GM19035 (cell line): ENCODE data around the gene RAB3C.
"Not testable (repeated sequence)": the region's sequence is repeated elsewhere in the genome, so short reads cannot be mapped to it uniquely, and the experiment has no call there.

ENCODE experiments used
- ATAC-seq: cut with Tn5 transposase; IDR thresholded peaks from one replicate; pipeline ENCODE4 v1.9.1; 2021; ENCODE audit not compliant: unreplicated experiment

Gene RAB3C

GRCh38 chr5:58600613-58601012 lies 17.7 kb downstream of the RAB3C start:
- ATAC-seq = not testable (repeated sequence)

GRCh38 chr5:58602889-58603288 lies 20.0 kb downstream of the RAB3C start:
- ATAC-seq = not testable (repeated sequence)

GRCh38 chr5:58606064-58606463 lies 23.2 kb downstream of the RAB3C start:
- no peak for ATAC-seq

GRCh38 chr5:58615972-58616371 lies 33.1 kb downstream of the RAB3C start:
- ATAC-seq = no peak

- ATAC-seq = no peak
Observed at GRCh38 chr5:58617241-58617640, 34.4 kb downstream of the RAB3C start.

- ATAC-seq = no peak
Observed at GRCh38 chr5:58620336-58620735, 37.5 kb downstream of the RAB3C start.

GRCh38 chr5:58622936-58623871 lies 40.3 kb downstream of the RAB3C start:
- no peak for ATAC-seq

GRCh38 chr5:58628626-58629025 lies 45.8 kb downstream of the RAB3C start:
- no peak for ATAC-seq

GRCh38 chr5:58629271-58630159 lies 46.6 kb downstream of the RAB3C start:
- no peak for ATAC-seq

GRCh38 chr5:58631895-58632294 lies 49.0 kb downstream of the RAB3C start:
- ATAC-seq = no peak

- ATAC-seq = no peak
Observed at GRCh38 chr5:58635416-58635815, 52.5 kb downstream of the RAB3C start.

GRCh38 chr5:58640011-58640410 lies 57.1 kb downstream of the RAB3C start:
- no peak for ATAC-seq

GRCh38 chr5:58641533-58641932 lies 58.7 kb downstream of the RAB3C start:
- ATAC-seq = no peak

GRCh38 chr5:58648846-58649245 lies 66.0 kb downstream of the RAB3C start:
- ATAC-seq = no peak

- no peak for ATAC-seq
Observed at GRCh38 chr5:58649716-58650115, 66.8 kb downstream of the RAB3C start.

- no peak for ATAC-seq
Observed at GRCh38 chr5:58653521-58653920, 70.6 kb downstream of the RAB3C start.

GRCh38 chr5:58666141-58666540 lies 83.3 kb downstream of the RAB3C start:
- no peak for ATAC-seq

- ATAC-seq = no peak
Observed at GRCh38 chr5:58666598-58667581, 84.0 kb downstream of the RAB3C start.

GRCh38 chr5:58670582-58670981 lies 87.7 kb downstream of the RAB3C start:
- ATAC-seq = no peak

GRCh38 chr5:58671155-58671554 lies 88.3 kb downstream of the RAB3C start:
- no peak for ATAC-seq

- ATAC-seq = no peak
Observed at GRCh38 chr5:58672521-58672920, 89.6 kb downstream of the RAB3C start.
